IMR-90 (cell line): ENCODE results near the gene ATP12A. TPM values are rescaled to one million over a fixed set of nuclear protein-coding genes. Genes with fewer than 3 reads are reported as not detected.

Experiments used
- ATAC-seq: fragments of 200-7000 bp; cut with Tn5 transposase; 2 replicates; pipeline ENCODE4 v1.9.1; 2020; ENCODE audit warnings: low read depth, mild to moderate bottlenecking, moderate library complexity
- BruUV-seq: library from RNA; stranded (reverse); fragments of 400-500 nt; replicated peaks from 2 replicates; lab custom pipeline; 2021; lab: Mats Ljungman, UMichigan
- CTCF ChIA-PET: fragments of 300-600 bp; formaldehyde crosslinking; extraction: SDS; loops from one replicate; lab custom pipeline; 2021; ENCODE audit warnings: antibody characterized with exemption; lab: Yijun Ruan, JAX
- POLR2A ChIA-PET: fragments of 300-600 bp; sonication (Branson Sonifier 250); formaldehyde crosslinking; loops from one replicate; lab custom pipeline; 2022; ENCODE audit warnings: antibody characterized with exemption; ENCODE audit not compliant: unreplicated experiment; lab: Charles Lee
- DNase-seq: peaks from one replicate; pipeline ENCODE4 v3.0.0; 2013
- H2AFZ ChIP-seq: replicated peaks from 2 replicates; pipeline ENCODE3; 2013; ENCODE audit warnings: low read length, mild to moderate bottlenecking; ENCODE audit not compliant: poor library complexity
- H2AK5ac ChIP-seq: 2 replicates; pipeline ENCODE4 v1.6.1; 2013; ENCODE audit warnings: low read depth, low read length, inconsistent platforms
- H2AK9ac ChIP-seq: replicated peaks from 2 replicates; pipeline ENCODE3; 2013; ENCODE audit warnings: mild to moderate bottlenecking, low read depth, low read length, moderate library complexity; ENCODE audit not compliant: poor library complexity
- H2BK120ac ChIP-seq: 2 replicates; pipeline ENCODE4 v1.6.1; 2013; ENCODE audit warnings: low read depth, low read length, inconsistent platforms
- H2BK15ac ChIP-seq: 3 replicates; pipeline ENCODE4 v1.6.1; 2013; ENCODE audit warnings: low read depth, low read length, inconsistent platforms
- H2BK20ac ChIP-seq: 2 replicates; pipeline ENCODE4 v1.6.1; 2013; ENCODE audit warnings: low read depth, mild to moderate bottlenecking, inconsistent platforms, low read length, moderate library complexity
- H2BK5ac ChIP-seq: 2 replicates; pipeline ENCODE4 v1.6.1; 2013; ENCODE audit warnings: mild to moderate bottlenecking, low read depth, low read length, inconsistent platforms; ENCODE audit not compliant: poor library complexity, severe bottlenecking
- H3K14ac ChIP-seq: replicated peaks from 2 replicates; pipeline ENCODE4 v1.6.1; 2013; ENCODE audit warnings: low read depth, low read length, inconsistent platforms
- H3K18ac ChIP-seq: 2 replicates; pipeline ENCODE4 v1.6.1; 2013; ENCODE audit warnings: low read depth, low read length, control low read depth
- H3K23ac ChIP-seq: 2 replicates; pipeline ENCODE4 v1.6.1; 2013; ENCODE audit warnings: low read depth, low read length, inconsistent platforms
- H3K27ac ChIP-seq: 2 replicates; pipeline ENCODE4 v1.5.1; 2013; ENCODE audit warnings: mild to moderate bottlenecking, control low read depth, low read length; ENCODE audit not compliant: insufficient read depth
- H3K27me3 ChIP-seq: 2 replicates; pipeline ENCODE4 v1.6.1; 2013; ENCODE audit warnings: low read length; ENCODE audit not compliant: control insufficient read depth, insufficient read depth
- H3K36me3 ChIP-seq: 2 replicates; pipeline ENCODE4 v1.6.1; 2013; ENCODE audit warnings: low read length, mixed read lengths; ENCODE audit not compliant: control insufficient read depth, insufficient read depth
- H3K4ac ChIP-seq: 2 replicates; pipeline ENCODE4 v1.6.1; 2013; ENCODE audit warnings: low read depth, low read length, inconsistent platforms
- H3K4me1 ChIP-seq: 2 replicates; pipeline ENCODE4 v1.6.1; 2013; ENCODE audit warnings: low read length, mixed read lengths; ENCODE audit not compliant: control insufficient read depth, insufficient read depth
- H3K4me2 ChIP-seq: 2 replicates; pipeline ENCODE4 v1.6.1; 2013; ENCODE audit warnings: low read depth, mild to moderate bottlenecking, control low read depth, low read length, moderate library complexity
- H3K4me3 ChIP-seq: 2 replicates; pipeline ENCODE4 v1.5.1; 2013; ENCODE audit warnings: low read depth, mild to moderate bottlenecking, control low read depth, low read length, moderate library complexity; ENCODE audit not compliant: insufficient read depth
- H3K56ac ChIP-seq: 2 replicates; pipeline ENCODE4 v1.6.1; 2013; ENCODE audit warnings: low read length, inconsistent platforms; ENCODE audit not compliant: insufficient read depth; ENCODE audit errors: extremely low read depth
- H3K79me1 ChIP-seq, 2 experiments: 2 replicates each; pipeline ENCODE4 v1.6.1; 2013; ENCODE audit warnings: low read length in 2 of 2, inconsistent platforms in 1 of 2, low read depth in 1 of 2
- H3K9ac ChIP-seq: 2 replicates; pipeline ENCODE4 v1.6.1; 2013; ENCODE audit warnings: low read depth, low read length, control low read depth
- H3K9me1 ChIP-seq: 2 replicates; pipeline ENCODE4 v1.6.1; 2013; ENCODE audit warnings: low read length, inconsistent platforms; ENCODE audit not compliant: insufficient read depth
- H3K9me3 ChIP-seq: 2 replicates; pipeline ENCODE4 v1.6.1; 2013; ENCODE audit warnings: low read length; ENCODE audit not compliant: control insufficient read depth, insufficient read depth
- H4K20me1 ChIP-seq: 2 replicates; pipeline ENCODE4 v1.6.1; 2013; ENCODE audit warnings: low read length, inconsistent platforms; ENCODE audit not compliant: insufficient read depth
- H4K5ac ChIP-seq: 2 replicates; pipeline ENCODE4 v1.6.1; 2013; ENCODE audit warnings: mild to moderate bottlenecking, low read depth, low read length, control low read depth
- H4K8ac ChIP-seq, 2 experiments: 2 replicates each; pipeline ENCODE4 v1.6.1; 2013; ENCODE audit warnings: low read depth in 2 of 2, low read length in 2 of 2, control low read depth in 1 of 2, inconsistent platforms in 1 of 2
- H4K91ac ChIP-seq: 2 replicates; pipeline ENCODE4 v1.6.1; 2013; ENCODE audit warnings: low read depth, low read length, inconsistent platforms; ENCODE audit not compliant: insufficient read depth
- CEBPB ChIP-seq: IDR thresholded peaks from 2 replicates; pipeline ENCODE4 v1.6.1; 2012; ENCODE audit warnings: low read depth, low read length, improper control_type of control experiment
- CTCF ChIP-seq: conservative IDR thresholded peaks from 2 replicates; pipeline ENCODE4 v1.5.1; 2012; ENCODE audit warnings: mild to moderate bottlenecking, low read depth, low read length, improper control_type of control experiment
- MAZ ChIP-seq: IDR thresholded peaks from 2 replicates; pipeline ENCODE4 v1.6.1; 2012; ENCODE audit warnings: low read depth, mild to moderate bottlenecking, low read length, improper control_type of control experiment, moderate library complexity, borderline replicate concordance
- RCOR1 ChIP-seq: IDR thresholded peaks from 2 replicates; pipeline ENCODE4 v1.6.1; 2012; ENCODE audit warnings: mild to moderate bottlenecking, low read length, improper control_type of control experiment; ENCODE audit not compliant: insufficient replicate concordance
- WGBS, 2 experiments: methylation state at CpG; one replicate each; pipeline versions ENCODE4 v1.1.5 to v1.1.7; 2013; ENCODE audit warnings: missing lambda C conversion rate in 2 of 2; ENCODE audit not compliant: insufficient read length in 1 of 2; ENCODE audit errors: extremely low coverage in 2 of 2; 5-methylcytosine and 5-hydroxymethylcytosine counted together
- dilution Hi-C: fragments of 300-500 bp; cut with HindIII; formaldehyde crosslinking; loops from one replicate; pipeline ENCODE4 v1.14.3; 2018; ENCODE audit warnings: low sequenced_read_pairs; ENCODE audit not compliant: unreplicated experiment
- in situ Hi-C: fragments of 300-500 bp; cut with MboI; formaldehyde crosslinking; loops from 3 replicates; pipeline ENCODE4 v1.14.3; 2019; ENCODE audit warnings: low sequenced_read_pairs, inconsistent platforms, mixed read lengths
- intact Hi-C: fragments of 100-400 bp; cut with micrococcal nuclease; formaldehyde crosslinking; loops from 2 replicates; pipeline ENCODE4 v1.10.0; 2022
- polyA plus RNA-seq, 3 experiments: library from polyadenylated mRNA; depleted of rRNA; stranded (reverse); fragments of >200 nt; gene quantifications; 2 replicates each; pipeline ENCODE4 v1.2.3, GENCODE V29; 2012; ENCODE audit warnings: low replicate concordance in 1 of 3
- total RNA-seq: library from RNA; depleted of rRNA; stranded (reverse); fragments of >200 nt; gene quantifications from 2 replicates; pipeline ENCODE4 v1.2.3, GENCODE V29; 2012

Gene ATP12A
- total and polyA plus RNA-seq, 2 of the 4 experiments (the other 2 are of a cell fraction): not detected

GRCh38 chr13:24723206-24723605 is 43.0 kb downstream of the ATP12A start:
- Histone ChIP-seq H2BK20ac (no peak overlapping the region), H3K79me1 (no peaks in the 10 kb centered on the region), H3K4me1 (no peaks in the 10 kb centered on the region), H3K56ac (no peak overlapping the region), H3K4me3 (no peak overlapping the region), H3K9ac (no peak overlapping the region), H4K5ac (no peak overlapping the region), H3K23ac (no peak overlapping the region), H2BK5ac (no peak overlapping the region), H3K9me1 (no peaks in the 10 kb centered on the region), H3K4me2 (no peak overlapping the region), H4K20me1 (no peaks in the 10 kb centered on the region), H4K91ac (no peak overlapping the region), H3K27ac (no peak overlapping the region), H2AK5ac (no peak overlapping the region), H2BK15ac (no peak overlapping the region), H3K18ac (no peak overlapping the region), H4K8ac (no peak overlapping the region), H3K14ac (no peak overlapping the region), H2BK120ac (no peak overlapping the region), H3K4ac (no peak overlapping the region), H3K36me3 (no peaks in the 10 kb centered on the region), H2AK9ac (no peak overlapping the region), H3K9me3 (no peaks in the 10 kb centered on the region), H2AFZ (no peak overlapping the region), H3K27me3 (peaks cover 7% of the 10 kb centered on the region)
- CTCF ChIA-PET: no interaction called here
- dilution Hi-C loops: no loop called here
- POLR2A ChIA-PET: no interaction called here
- WGBS, 2 experiments: 70% methylated on average over 7 of the region's 12 CpGs; no CpG with 5 or more reads in 1 of the 2 experiments
- DNase-seq: no peak
- intact Hi-C loops: no loop called here
- BruUV-seq: no TSS peak
- in situ Hi-C loops: no loop called here
- no peak for ATAC-seq
- TF ChIP-seq CEBPB: no peak
- no peak for TF ChIP-seq RCOR1
- no peak for TF ChIP-seq MAZ
- TF ChIP-seq CTCF: no peak
